Measurements from ENCODE around the gene C3orf20. TPM values are rescaled to one million over a fixed set of nuclear protein-coding genes. Genes with fewer than 3 reads are reported as not detected.

C3orf20 gene
- total and polyA plus RNA-seq, 2 of the 13 experiments (the other 11 are each of a cell fraction or from before 2014, with no cell fraction given), result 0.03 to 0.04 TPM

- TF ChIP-seq FOXM1 (CRISPR knock-in tag; IDR thresholded peaks at IDR 0.05) (no peak), ZNF547 (CRISPR knock-in tag; IDR thresholded peaks at IDR 0.05) (peak; percentile 71; the same call in 1 of the 2 replicates), CENPBD1 (CRISPR knock-in tag; IDR thresholded peaks at IDR 0.05; ENCODE audit: borderline replicate concordance, low read depth) (no peak), ZNF451 (CRISPR knock-in tag; IDR thresholded peaks at IDR 0.05) (peak; percentile 73; the same call in 1 of the 2 replicates), SRSF1 (optimal IDR thresholded peaks at IDR 0.05; ENCODE audit: low read depth, low read length) (peak; percentile 94), ZNF724P (CRISPR knock-in tag; IDR thresholded peaks at IDR 0.05; ENCODE audit: borderline replicate concordance) (no peak), CHCHD3 (CRISPR knock-in tag; IDR thresholded peaks at IDR 0.05) (no peak), ZNF503 (CRISPR knock-in tag; IDR thresholded peaks at IDR 0.05) (no peak; the same call in 1 of the 2 replicates), RBM22 (optimal IDR thresholded peaks at IDR 0.05; ENCODE audit: low read length) (no peak), HIC2 (CRISPR knock-in tag; IDR thresholded peaks at IDR 0.05; ENCODE audit: low read depth) (no peak), ZNF414 (CRISPR knock-in tag; IDR thresholded peaks at IDR 0.05) (0 out of 2 replicates have a peak, but pooled peaks have one; percentile 64), MIXL1 (CRISPR knock-in tag; IDR thresholded peaks at IDR 0.05) (peak; percentile 90), ZFP36 (IDR thresholded peaks at IDR 0.05; ENCODE audit: borderline replicate concordance, low read depth, low read length, partially characterized antibody) (no peak), KLF6 (CRISPR knock-in tag; IDR thresholded peaks at IDR 0.05) (no peak), NR2F2 (IDR thresholded peaks at IDR 0.05; ENCODE audit: borderline replicate concordance, low read depth) (peak; percentile 71; the same call in 1 of the 2 replicates), ZBTB43 (CRISPR knock-in tag; conservative IDR thresholded peaks at IDR 0.05) (peak; percentile 52; the same call in 1 of the 2 replicates), UBTF (CRISPR knock-in tag; IDR thresholded peaks at IDR 0.05) (peak; percentile 70)
These were observed 23.3 kb upstream of the C3orf20 start, which contains the start of gene CCDC174 (continued) for GRCh38 chr3:14651440-14652251.

Data from HepG2 (cell line).